ENCODE data around the gene WAPL. TPM values are rescaled to one million over a fixed set of nuclear protein-coding genes. Genes with fewer than 3 reads are reported as not detected.

WAPL gene
- total and polyA plus RNA-seq, 10 of the 15 experiments (the other 5 are each of a cell fraction or from before 2014, with no cell fraction given) = 15.7 to 45.8 (median 29.0) TPM

DNA sequence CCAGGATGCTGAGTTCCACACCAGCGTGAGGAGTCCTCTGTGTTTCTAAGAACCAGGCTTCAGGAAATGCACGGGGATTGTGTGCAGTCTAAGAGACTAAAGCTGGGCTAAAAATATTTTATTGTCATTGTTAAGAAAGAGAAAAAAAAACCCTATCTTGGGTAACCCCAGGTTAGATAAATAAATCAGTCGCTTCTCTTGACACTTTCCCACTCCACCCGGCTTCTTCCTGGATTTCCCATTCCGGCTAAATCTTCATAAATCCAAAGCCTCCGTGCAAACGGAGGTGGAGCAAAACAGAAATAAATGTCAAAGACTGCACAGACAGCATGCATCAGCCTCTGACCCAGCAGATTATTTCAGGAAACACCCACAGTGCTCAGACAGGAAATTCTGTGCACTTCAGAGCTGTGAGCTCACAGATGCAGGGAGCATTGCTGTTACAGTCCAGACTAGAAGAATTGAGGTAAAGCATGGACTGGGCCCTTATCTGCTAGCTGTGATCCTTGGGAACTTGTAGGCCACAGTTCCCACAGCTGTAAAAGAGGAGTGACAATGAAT is 110.2 kb downstream of the WAPL start (continued):
- TF ChIP-seq, protein P1, sequence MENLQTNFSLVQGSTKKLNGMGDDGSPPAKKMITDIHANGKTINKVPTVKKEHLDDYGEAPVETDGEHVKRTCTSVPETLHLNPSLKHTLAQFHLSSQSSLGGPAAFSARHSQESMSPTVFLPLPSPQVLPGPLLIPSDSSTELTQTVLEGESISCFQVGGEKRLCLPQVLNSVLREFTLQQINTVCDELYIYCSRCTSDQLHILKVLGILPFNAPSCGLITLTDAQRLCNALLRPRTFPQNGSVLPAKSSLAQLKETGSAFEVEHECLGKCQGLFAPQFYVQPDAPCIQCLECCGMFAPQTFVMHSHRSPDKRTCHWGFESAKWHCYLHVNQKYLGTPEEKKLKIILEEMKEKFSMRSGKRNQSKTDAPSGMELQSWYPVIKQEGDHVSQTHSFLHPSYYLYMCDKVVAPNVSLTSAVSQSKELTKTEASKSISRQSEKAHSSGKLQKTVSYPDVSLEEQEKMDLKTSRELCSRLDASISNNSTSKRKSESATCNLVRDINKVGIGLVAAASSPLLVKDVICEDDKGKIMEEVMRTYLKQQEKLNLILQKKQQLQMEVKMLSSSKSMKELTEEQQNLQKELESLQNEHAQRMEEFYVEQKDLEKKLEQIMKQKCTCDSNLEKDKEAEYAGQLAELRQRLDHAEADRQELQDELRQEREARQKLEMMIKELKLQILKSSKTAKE (IDR thresholded peaks at IDR 0.05; ENCODE audit: low read depth, poor library complexity, severe bottlenecking) = no peak
- TF ChIP-seq EP300 (IDR thresholded peaks at IDR 0.05; ENCODE audit: borderline replicate concordance in 1 of 2, control insufficient read depth in 1 of 2, low read depth in 2 of 2, low read length in 2 of 2) (peak in 1 of 2 experiments; percentile 66; a peak in 1 of 4 replicates), ETV6 (conservative IDR thresholded peaks at IDR 0.05 in 1 of 2, IDR thresholded peaks at IDR 0.05 in 1 of 2; ENCODE audit: borderline replicate concordance in 1 of 2, low read depth in 1 of 2) (no peak), ATF7 (IDR thresholded peaks at IDR 0.05; ENCODE audit: low read depth) (peak; percentile 26; the same call in 1 of the 2 replicates), CHD2 (IDR thresholded peaks at IDR 0.05; ENCODE audit: borderline replicate concordance, low read depth, low read length) (peak; percentile 61; the same call in 1 of the 2 replicates), SIX5 (IDR thresholded peaks at IDR 0.05; ENCODE audit: low read depth, low read length, severe bottlenecking) (no peak), WRNIP1 (IDR thresholded peaks at IDR 0.05; ENCODE audit: borderline replicate concordance, low read depth, low read length) (no peak), POLR2A (IDR thresholded peaks at IDR 0.05; ENCODE audit: low read depth, low read length) (peak; percentile 68), HDAC2 (IDR thresholded peaks at IDR 0.05) (no peak), JUNB (IDR thresholded peaks at IDR 0.05) (no peak), ZNF24 (IDR thresholded peaks at IDR 0.05) (no peak), BRCA1 (IDR thresholded peaks at IDR 0.05; ENCODE audit: low read depth, low read length) (no peak), ZZZ3 (IDR thresholded peaks at IDR 0.05; ENCODE audit: control insufficient read depth, insufficient read length, low read depth) (no peak), RCOR1 (conservative IDR thresholded peaks at IDR 0.05; ENCODE audit: low read depth, low read length) (no peak), RAD51 (IDR thresholded peaks at IDR 0.05) (no peak), LARP7 (IDR thresholded peaks at IDR 0.05) (no peak), SRF (IDR thresholded peaks at IDR 0.05; ENCODE audit: low read depth in 2 of 2, low read length in 2 of 2) (no peak), RBBP5 (conservative IDR thresholded peaks at IDR 0.05) (no peak), BACH1 (IDR thresholded peaks at IDR 0.05; ENCODE audit: borderline replicate concordance) (no peak), MTA2 (IDR thresholded peaks at IDR 0.05; ENCODE audit: low read depth) (0 out of 2 replicates have a peak, but pooled peaks have one; percentile 29), KLF5 (IDR thresholded peaks at IDR 0.05; ENCODE audit: partially characterized antibody) (no peak), ZNF687 (IDR thresholded peaks at IDR 0.05) (peak; percentile 94), MEF2B (IDR thresholded peaks at IDR 0.05; ENCODE audit: partially characterized antibody, poor library complexity, severe bottlenecking) (peak; percentile 47), PAX8 (IDR thresholded peaks at IDR 0.05) (no peak), CBFB (IDR thresholded peaks at IDR 0.05; ENCODE audit: low read depth) (no peak)
- TF ChIP-seq, protein P2, sequence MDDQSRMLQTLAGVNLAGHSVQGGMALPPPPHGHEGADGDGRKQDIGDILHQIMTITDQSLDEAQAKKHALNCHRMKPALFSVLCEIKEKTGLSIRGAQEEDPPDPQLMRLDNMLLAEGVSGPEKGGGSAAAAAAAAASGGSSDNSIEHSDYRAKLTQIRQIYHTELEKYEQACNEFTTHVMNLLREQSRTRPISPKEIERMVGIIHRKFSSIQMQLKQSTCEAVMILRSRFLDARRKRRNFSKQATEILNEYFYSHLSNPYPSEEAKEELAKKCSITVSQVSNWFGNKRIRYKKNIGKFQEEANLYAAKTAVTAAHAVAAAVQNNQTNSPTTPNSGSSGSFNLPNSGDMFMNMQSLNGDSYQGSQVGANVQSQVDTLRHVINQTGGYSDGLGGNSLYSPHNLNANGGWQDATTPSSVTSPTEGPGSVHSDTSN (IDR thresholded peaks at IDR 0.05; ENCODE audit: insufficient replicate concordance, low read depth, low read length) = no peak
